WTC11 (cell line): ENCODE results near the gene C18orf54. TPM values are rescaled to one million over a fixed set of nuclear protein-coding genes. Genes with fewer than 3 reads are reported as not detected.

Source experiments
- ATAC-seq: fragments of 200-7000 bp; cut with Tn5 transposase; 2 replicates; pipeline ENCODE4 v1.10.0; 2021; ENCODE audit warnings: mild to moderate bottlenecking, moderate library complexity
- CTCF ChIA-PET: fragments of 300-600 bp; sonication (Branson Sonifier 250); formaldehyde crosslinking; loops from one replicate; lab custom pipeline; 2021; ENCODE audit warnings: antibody characterized with exemption; lab: Charles Lee
- POLR2A ChIA-PET: fragments of 350-600 bp; sonication (Branson Sonifier 250); formaldehyde crosslinking; loops from one replicate; lab custom pipeline; 2021; ENCODE audit warnings: antibody characterized with exemption; lab: Charles Lee
- DNase-seq: peaks from one replicate; pipeline ENCODE4 v3.0.0; 2021; ENCODE audit warnings: low spot score
- H3K27ac Mint-ChIP-seq: 2 replicates; pipeline ENCODE4 v1.8.0; 2021; ENCODE audit warnings: mixed read lengths
- H3K27me3 Mint-ChIP-seq: 2 replicates; pipeline ENCODE4 v1.8.0; 2021; ENCODE audit warnings: low read depth, mild to moderate bottlenecking, moderate library complexity, mixed read lengths
- H3K36me3 Mint-ChIP-seq: 2 replicates; pipeline ENCODE4 v1.8.0; 2021; ENCODE audit warnings: mixed read lengths
- H3K4me1 Mint-ChIP-seq: 2 replicates; pipeline ENCODE4 v1.8.0; 2022; ENCODE audit warnings: mixed read lengths
- H3K4me3 Mint-ChIP-seq: 2 replicates; pipeline ENCODE4 v1.8.0; 2021; ENCODE audit warnings: mild to moderate bottlenecking, moderate library complexity, mixed read lengths
- H3K9me3 Mint-ChIP-seq: 2 replicates; pipeline ENCODE4 v1.8.0; 2021; ENCODE audit warnings: mixed read lengths
- EMX1 ChIP-seq: fragments of 250-450 bp; sonication (Bioruptor Pico); IDR thresholded peaks from 2 replicates; pipeline ENCODE4 v1.8.0; 2021; ENCODE audit warnings: mild to moderate bottlenecking
- GABPB1 ChIP-seq: sonication (generic); formaldehyde crosslinking; IDR thresholded peaks from 2 replicates; pipeline ENCODE4 v1.8.1; 2023; ENCODE audit warnings: mild to moderate bottlenecking, missing genetic modification reagents
- GRHL2 ChIP-seq: fragments of 250-450 bp; sonication (Bioruptor Pico); IDR thresholded peaks from 2 replicates; pipeline ENCODE4 v1.8.0; 2022; ENCODE audit warnings: mild to moderate bottlenecking, moderate library complexity; ENCODE audit not compliant: insufficient replicate concordance, severe bottlenecking
- MXD4 ChIP-seq: fragments of 250-450 bp; sonication (Bioruptor Pico); IDR thresholded peaks from 2 replicates; pipeline ENCODE4 v1.8.0; 2021; ENCODE audit warnings: mild to moderate bottlenecking, moderate library complexity, borderline replicate concordance
- NFE2L1 ChIP-seq: sonication (generic); formaldehyde crosslinking; IDR thresholded peaks from 2 replicates; pipeline ENCODE4 v1.8.1; 2023; ENCODE audit warnings: missing genetic modification reagents
- NR1H2 ChIP-seq: sonication (generic); formaldehyde crosslinking; IDR thresholded peaks from 2 replicates; pipeline ENCODE4 v1.9.0; 2021; ENCODE audit warnings: mild to moderate bottlenecking, moderate library complexity, missing genetic modification reagents
- NR3C1 ChIP-seq: sonication (generic); formaldehyde crosslinking; conservative IDR thresholded peaks from 2 replicates; pipeline ENCODE4 v1.8.1; 2023; ENCODE audit warnings: low read depth, mild to moderate bottlenecking, missing genetic modification reagents
- PRRX2 ChIP-seq: fragments of 250-450 bp; sonication (Bioruptor Pico); IDR thresholded peaks from 2 replicates; pipeline ENCODE4 v1.8.0; 2021; ENCODE audit warnings: mild to moderate bottlenecking
- TEAD4 ChIP-seq: sonication (generic); formaldehyde crosslinking; IDR thresholded peaks from 2 replicates; pipeline ENCODE4 v1.8.0; 2022; ENCODE audit warnings: mild to moderate bottlenecking, missing genetic modification reagents
- ZBTB21 ChIP-seq: sonication (generic); formaldehyde crosslinking; IDR thresholded peaks from 2 replicates; pipeline ENCODE4 v1.8.1; 2023; ENCODE audit warnings: mild to moderate bottlenecking, missing genetic modification reagents, borderline replicate concordance
- ZNF121 ChIP-seq: sonication (generic); formaldehyde crosslinking; IDR thresholded peaks from 2 replicates; pipeline ENCODE4 v1.8.0; 2023; ENCODE audit warnings: missing genetic modification reagents
- ZNF138 ChIP-seq: sonication (generic); formaldehyde crosslinking; conservative IDR thresholded peaks from 2 replicates; pipeline ENCODE4 v1.8.1; 2022; ENCODE audit warnings: mild to moderate bottlenecking, moderate library complexity, missing genetic modification reagents
- ZNF671 ChIP-seq: fragments of 250-450 bp; sonication (Bioruptor Pico); IDR thresholded peaks from 2 replicates; pipeline ENCODE4 v1.8.0; 2021; ENCODE audit warnings: mild to moderate bottlenecking
- total RNA-seq: library from RNA; stranded (reverse); gene quantifications from 3 replicates; pipeline ENCODE4 v1.2.3, GENCODE V29; 2021
- TF ChIP-seq, protein P1 (sequence below): sonication (generic); formaldehyde crosslinking; IDR thresholded peaks from 2 replicates; pipeline ENCODE4 v1.8.0; 2022; ENCODE audit warnings: missing genetic modification reagents
- TF ChIP-seq, protein P2 (sequence below): fragments of 250-450 bp; sonication (Bioruptor Pico); IDR thresholded peaks from 2 replicates; pipeline ENCODE4 v1.9.0; 2021; ENCODE audit warnings: mild to moderate bottlenecking
- TF ChIP-seq, protein P3 (sequence below): sonication (generic); formaldehyde crosslinking; IDR thresholded peaks from 2 replicates; pipeline ENCODE4 v1.8.1; 2022; ENCODE audit warnings: mild to moderate bottlenecking, missing genetic modification reagents, moderate library complexity, borderline replicate concordance
- TF ChIP-seq, protein P4 (sequence below): sonication (generic); formaldehyde crosslinking; IDR thresholded peaks from 2 replicates; pipeline ENCODE4 v1.8.1; 2023; ENCODE audit warnings: mild to moderate bottlenecking, missing genetic modification reagents, moderate library complexity
- TF ChIP-seq, protein P5 (sequence below): sonication (generic); formaldehyde crosslinking; conservative IDR thresholded peaks from 2 replicates; pipeline ENCODE4 v1.8.1; 2023; ENCODE audit warnings: mild to moderate bottlenecking, low read depth, missing genetic modification reagents, moderate library complexity
- TF ChIP-seq, protein P6 (sequence below): fragments of 250-450 bp; sonication (Bioruptor Pico); IDR thresholded peaks from 2 replicates; pipeline ENCODE4 v1.8.0; 2021; ENCODE audit warnings: mild to moderate bottlenecking

C18orf54 gene
- total RNA-seq, 1 experiment from 2014 or later = 37.3 TPM

DNA sequence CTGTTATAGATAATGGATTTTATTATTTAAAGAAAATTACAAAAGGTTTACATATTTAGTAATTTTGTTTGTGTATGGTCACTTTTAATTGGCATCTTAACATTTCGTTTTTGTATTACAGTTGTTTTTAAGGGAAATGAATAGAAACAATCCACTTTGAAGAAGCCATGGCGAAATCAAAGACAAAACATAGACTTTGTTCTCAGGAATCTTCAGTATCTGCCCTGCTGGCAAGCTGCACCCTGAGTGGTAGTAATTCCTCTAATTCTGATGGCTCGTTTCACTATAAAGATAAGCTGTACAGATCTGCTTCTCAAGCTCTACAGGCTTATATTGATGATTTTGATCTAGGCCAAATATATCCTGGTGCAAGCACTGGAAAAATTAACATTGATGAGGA lies 2.7 kb downstream of the C18orf54 start:
- H3K27me3 Mint-ChIP-seq = no peaks in the 10 kb centered on the region
- ChIA-PET POLR2A (no interaction called here), CTCF (no interaction called here)
- H3K4me1 Mint-ChIP-seq = peaks cover 17% of the 10 kb centered on the region
- peaks cover 31% of the 10 kb centered on the region for H3K36me3 Mint-ChIP-seq
- DNase-seq = no peak
- no peak for ATAC-seq
- no peaks in the 10 kb centered on the region for H3K9me3 Mint-ChIP-seq
- TF ChIP-seq ZNF138 (CRISPR knock-in tag) = no peak
- TF ChIP-seq, protein P1, sequence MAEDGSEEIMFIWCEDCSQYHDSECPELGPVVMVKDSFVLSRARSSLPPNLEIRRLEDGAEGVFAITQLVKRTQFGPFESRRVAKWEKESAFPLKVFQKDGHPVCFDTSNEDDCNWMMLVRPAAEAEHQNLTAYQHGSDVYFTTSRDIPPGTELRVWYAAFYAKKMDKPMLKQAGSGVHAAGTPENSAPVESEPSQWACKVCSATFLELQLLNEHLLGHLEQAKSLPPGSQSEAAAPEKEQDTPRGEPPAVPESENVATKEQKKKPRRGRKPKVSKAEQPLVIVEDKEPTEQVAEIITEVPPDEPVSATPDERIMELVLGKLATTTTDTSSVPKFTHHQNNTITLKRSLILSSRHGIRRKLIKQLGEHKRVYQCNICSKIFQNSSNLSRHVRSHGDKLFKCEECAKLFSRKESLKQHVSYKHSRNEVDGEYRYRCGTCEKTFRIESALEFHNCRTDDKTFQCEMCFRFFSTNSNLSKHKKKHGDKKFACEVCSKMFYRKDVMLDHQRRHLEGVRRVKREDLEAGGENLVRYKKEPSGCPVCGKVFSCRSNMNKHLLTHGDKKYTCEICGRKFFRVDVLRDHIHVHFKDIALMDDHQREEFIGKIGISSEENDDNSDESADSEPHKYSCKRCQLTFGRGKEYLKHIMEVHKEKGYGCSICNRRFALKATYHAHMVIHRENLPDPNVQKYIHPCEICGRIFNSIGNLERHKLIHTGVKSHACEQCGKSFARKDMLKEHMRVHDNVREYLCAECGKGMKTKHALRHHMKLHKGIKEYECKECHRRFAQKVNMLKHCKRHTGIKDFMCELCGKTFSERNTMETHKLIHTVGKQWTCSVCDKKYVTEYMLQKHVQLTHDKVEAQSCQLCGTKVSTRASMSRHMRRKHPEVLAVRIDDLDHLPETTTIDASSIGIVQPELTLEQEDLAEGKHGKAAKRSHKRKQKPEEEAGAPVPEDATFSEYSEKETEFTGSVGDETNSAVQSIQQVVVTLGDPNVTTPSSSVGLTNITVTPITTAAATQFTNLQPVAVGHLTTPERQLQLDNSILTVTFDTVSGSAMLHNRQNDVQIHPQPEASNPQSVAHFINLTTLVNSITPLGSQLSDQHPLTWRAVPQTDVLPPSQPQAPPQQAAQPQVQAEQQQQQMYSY (CRISPR knock-in tag) = no peak
- TF ChIP-seq EMX1 = no peak
- TF ChIP-seq GABPB1 (CRISPR knock-in tag) = no peak
- no peak for TF ChIP-seq NR3C1 (CRISPR knock-in tag)
- no peak for TF ChIP-seq GRHL2 (CRISPR knock-in tag)
- TF ChIP-seq TEAD4 = no peak
- no peak for TF ChIP-seq ZBTB21
- TF ChIP-seq NR1H2 (CRISPR knock-in tag) = no peak
- TF ChIP-seq ZNF121 = no peak
- TF ChIP-seq, protein P2, sequence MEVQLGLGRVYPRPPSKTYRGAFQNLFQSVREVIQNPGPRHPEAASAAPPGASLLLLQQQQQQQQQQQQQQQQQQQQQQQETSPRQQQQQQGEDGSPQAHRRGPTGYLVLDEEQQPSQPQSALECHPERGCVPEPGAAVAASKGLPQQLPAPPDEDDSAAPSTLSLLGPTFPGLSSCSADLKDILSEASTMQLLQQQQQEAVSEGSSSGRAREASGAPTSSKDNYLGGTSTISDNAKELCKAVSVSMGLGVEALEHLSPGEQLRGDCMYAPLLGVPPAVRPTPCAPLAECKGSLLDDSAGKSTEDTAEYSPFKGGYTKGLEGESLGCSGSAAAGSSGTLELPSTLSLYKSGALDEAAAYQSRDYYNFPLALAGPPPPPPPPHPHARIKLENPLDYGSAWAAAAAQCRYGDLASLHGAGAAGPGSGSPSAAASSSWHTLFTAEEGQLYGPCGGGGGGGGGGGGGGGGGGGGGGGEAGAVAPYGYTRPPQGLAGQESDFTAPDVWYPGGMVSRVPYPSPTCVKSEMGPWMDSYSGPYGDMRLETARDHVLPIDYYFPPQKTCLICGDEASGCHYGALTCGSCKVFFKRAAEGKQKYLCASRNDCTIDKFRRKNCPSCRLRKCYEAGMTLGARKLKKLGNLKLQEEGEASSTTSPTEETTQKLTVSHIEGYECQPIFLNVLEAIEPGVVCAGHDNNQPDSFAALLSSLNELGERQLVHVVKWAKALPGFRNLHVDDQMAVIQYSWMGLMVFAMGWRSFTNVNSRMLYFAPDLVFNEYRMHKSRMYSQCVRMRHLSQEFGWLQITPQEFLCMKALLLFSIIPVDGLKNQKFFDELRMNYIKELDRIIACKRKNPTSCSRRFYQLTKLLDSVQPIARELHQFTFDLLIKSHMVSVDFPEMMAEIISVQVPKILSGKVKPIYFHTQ (CRISPR knock-in tag) = no peak
- TF ChIP-seq PRRX2 = no peak
- TF ChIP-seq, protein P3, sequence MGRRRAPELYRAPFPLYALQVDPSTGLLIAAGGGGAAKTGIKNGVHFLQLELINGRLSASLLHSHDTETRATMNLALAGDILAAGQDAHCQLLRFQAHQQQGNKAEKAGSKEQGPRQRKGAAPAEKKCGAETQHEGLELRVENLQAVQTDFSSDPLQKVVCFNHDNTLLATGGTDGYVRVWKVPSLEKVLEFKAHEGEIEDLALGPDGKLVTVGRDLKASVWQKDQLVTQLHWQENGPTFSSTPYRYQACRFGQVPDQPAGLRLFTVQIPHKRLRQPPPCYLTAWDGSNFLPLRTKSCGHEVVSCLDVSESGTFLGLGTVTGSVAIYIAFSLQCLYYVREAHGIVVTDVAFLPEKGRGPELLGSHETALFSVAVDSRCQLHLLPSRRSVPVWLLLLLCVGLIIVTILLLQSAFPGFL (CRISPR knock-in tag) = no peak
- TF ChIP-seq, protein P4, sequence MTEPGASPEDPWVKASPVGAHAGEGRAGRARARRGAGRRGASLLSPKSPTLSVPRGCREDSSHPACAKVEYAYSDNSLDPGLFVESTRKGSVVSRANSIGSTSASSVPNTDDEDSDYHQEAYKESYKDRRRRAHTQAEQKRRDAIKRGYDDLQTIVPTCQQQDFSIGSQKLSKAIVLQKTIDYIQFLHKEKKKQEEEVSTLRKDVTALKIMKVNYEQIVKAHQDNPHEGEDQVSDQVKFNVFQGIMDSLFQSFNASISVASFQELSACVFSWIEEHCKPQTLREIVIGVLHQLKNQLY (CRISPR knock-in tag) = no peak
- TF ChIP-seq, protein P5, sequence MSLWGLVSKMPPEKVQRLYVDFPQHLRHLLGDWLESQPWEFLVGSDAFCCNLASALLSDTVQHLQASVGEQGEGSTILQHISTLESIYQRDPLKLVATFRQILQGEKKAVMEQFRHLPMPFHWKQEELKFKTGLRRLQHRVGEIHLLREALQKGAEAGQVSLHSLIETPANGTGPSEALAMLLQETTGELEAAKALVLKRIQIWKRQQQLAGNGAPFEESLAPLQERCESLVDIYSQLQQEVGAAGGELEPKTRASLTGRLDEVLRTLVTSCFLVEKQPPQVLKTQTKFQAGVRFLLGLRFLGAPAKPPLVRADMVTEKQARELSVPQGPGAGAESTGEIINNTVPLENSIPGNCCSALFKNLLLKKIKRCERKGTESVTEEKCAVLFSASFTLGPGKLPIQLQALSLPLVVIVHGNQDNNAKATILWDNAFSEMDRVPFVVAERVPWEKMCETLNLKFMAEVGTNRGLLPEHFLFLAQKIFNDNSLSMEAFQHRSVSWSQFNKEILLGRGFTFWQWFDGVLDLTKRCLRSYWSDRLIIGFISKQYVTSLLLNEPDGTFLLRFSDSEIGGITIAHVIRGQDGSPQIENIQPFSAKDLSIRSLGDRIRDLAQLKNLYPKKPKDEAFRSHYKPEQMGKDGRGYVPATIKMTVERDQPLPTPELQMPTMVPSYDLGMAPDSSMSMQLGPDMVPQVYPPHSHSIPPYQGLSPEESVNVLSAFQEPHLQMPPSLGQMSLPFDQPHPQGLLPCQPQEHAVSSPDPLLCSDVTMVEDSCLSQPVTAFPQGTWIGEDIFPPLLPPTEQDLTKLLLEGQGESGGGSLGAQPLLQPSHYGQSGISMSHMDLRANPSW (CRISPR knock-in tag) = no peak
- no peak for TF ChIP-seq MXD4
- TF ChIP-seq, protein P6, sequence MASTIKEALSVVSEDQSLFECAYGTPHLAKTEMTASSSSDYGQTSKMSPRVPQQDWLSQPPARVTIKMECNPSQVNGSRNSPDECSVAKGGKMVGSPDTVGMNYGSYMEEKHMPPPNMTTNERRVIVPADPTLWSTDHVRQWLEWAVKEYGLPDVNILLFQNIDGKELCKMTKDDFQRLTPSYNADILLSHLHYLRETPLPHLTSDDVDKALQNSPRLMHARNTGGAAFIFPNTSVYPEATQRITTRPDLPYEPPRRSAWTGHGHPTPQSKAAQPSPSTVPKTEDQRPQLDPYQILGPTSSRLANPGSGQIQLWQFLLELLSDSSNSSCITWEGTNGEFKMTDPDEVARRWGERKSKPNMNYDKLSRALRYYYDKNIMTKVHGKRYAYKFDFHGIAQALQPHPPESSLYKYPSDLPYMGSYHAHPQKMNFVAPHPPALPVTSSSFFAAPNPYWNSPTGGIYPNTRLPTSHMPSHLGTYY (CRISPR knock-in tag) = no peak
- TF ChIP-seq ZNF671 (CRISPR knock-in tag) = no peak
- TF ChIP-seq NFE2L1 (CRISPR knock-in tag) = no peak
- H3K4me3 Mint-ChIP-seq = no peak overlapping the region
- H3K27ac Mint-ChIP-seq = no peak overlapping the region
